Esophagus muscularis mucosa (tissue), 4 donors: ENCODE measurements around the gene MLANA. TPM values are rescaled to one million over a fixed set of nuclear protein-coding genes. Genes with fewer than 3 reads are reported as not detected.

ENCODE experiments used
- DNase-seq: peaks from one replicate; pipeline ENCODE4 v3.0.0-alpha.2; 2017; ENCODE audit errors: extremely low spot score
- H3K27ac ChIP-seq, 4 donors: fragments of 200-600 bp; sonication (generic); replicated peaks in 1 of 4; 1 replicate in 3 of 4; 2 replicates in 1 of 4; pipeline ENCODE4 v1.5.1; 2016 to 2019; ENCODE audit warnings: mild to moderate bottlenecking in 1 of 4
- H3K27me3 ChIP-seq, 4 donors: fragments of 200-600 bp; sonication (generic); one replicate each; pipeline versions ENCODE4 v1.5.1 to v1.6.0; 2016 to 2019
- H3K36me3 ChIP-seq, 4 donors: fragments of 200-600 bp; sonication (generic); one replicate each; pipeline ENCODE4 v1.5.1; 2016 to 2019
- H3K4me1 ChIP-seq, 4 donors: fragments of 200-600 bp; sonication (generic); one replicate each; pipeline ENCODE4 v1.5.1; 2016 to 2019
- H3K4me3 ChIP-seq, 4 donors: fragments of 200-600 bp; sonication (generic); 1 replicate in 2 of 4; 2 replicates in 2 of 4; pipeline ENCODE4 v1.5.1; 2016 to 2019; ENCODE audit warnings: mild to moderate bottlenecking in 4 of 4, moderate library complexity in 1 of 4
- H3K9me3 ChIP-seq, 4 donors: fragments of 200-600 bp; sonication (generic); 1 replicate in 3 of 4; 2 replicates in 1 of 4; pipeline ENCODE4 v1.5.1; 2016 to 2019
- CTCF ChIP-seq, 3 experiments: fragments of 200-600 bp in 2 of 3; fragments of 450-650 bp in 1 of 3; sonication (generic) in 2 of 3; IDR thresholded peaks; one replicate each; pipeline ENCODE4 v1.5.1; 2017 to 2019; ENCODE audit warnings: antibody characterized with exemption in 3 of 3, mild to moderate bottlenecking in 2 of 3, moderate library complexity in 1 of 3
- EP300 ChIP-seq: sonication (generic); formaldehyde crosslinking; IDR thresholded peaks from one replicate; pipeline ENCODE4 v1.6.1; 2017; ENCODE audit warnings: antibody characterized with exemption
- POLR2A ChIP-seq: fragments of 450-650 bp; IDR thresholded peaks from one replicate; pipeline ENCODE4 v1.6.1; 2017; ENCODE audit warnings: antibody characterized with exemption, moderate library complexity, mild to moderate bottlenecking, low read depth
- POLR2AphosphoS5 ChIP-seq, 2 donors: sonication (generic); formaldehyde crosslinking; IDR thresholded peaks; one replicate each; pipeline ENCODE4 v1.6.1; 2017; ENCODE audit warnings: antibody characterized with exemption in 2 of 2
- whole genome bisulfite sequencing: methylation state at CpG from one replicate; pipeline ENCODE4 v1.1.5; 2018; 5-methylcytosine and 5-hydroxymethylcytosine counted together
- intact Hi-C: fragments of 100-400 bp; cut with DNase I; formaldehyde crosslinking; loops from one replicate; pipeline ENCODE4 v1.15.1; 2023
- total RNA-seq, 4 donors: library from RNA; depleted of rRNA; stranded (reverse); fragments of >200 nt; gene quantifications; one replicate each; pipeline versions ENCODE4 v1.1.0 to v1.2.1, GENCODE V29; 2016

MLANA gene
- total RNA-seq, 4 donors from 2014 or later, result not detected

GRCh38 chr9:5953743-5954707 lies 63.3 kb downstream of the MLANA start:
- DNase-seq, result no peak
- no peaks in the 10 kb centered on the region for H3K9me3 ChIP-seq
- no peak overlapping the region for H3K27ac ChIP-seq
- intact Hi-C loops, result no loop called here
- H3K27me3 ChIP-seq, result no peaks in the 10 kb centered on the region
- peaks cover 8 to 21% (median 18%) of the 10 kb centered on the region in 4 donors for H3K4me1 ChIP-seq
- H3K4me3 ChIP-seq, result no peak overlapping the region
- peaks cover 0 to 6% (median 2%) of the 10 kb centered on the region in 4 donors for H3K36me3 ChIP-seq
- TF ChIP-seq POLR2AphosphoS5 (IDR thresholded peaks at IDR 0.05) (no peak), EP300 (no peak), CTCF (IDR thresholded peaks at IDR 0.05) (no peak)
- WGBS, result 52% methylated on average over 9 of the region's 9 CpGs

- intact Hi-C loops, result no loop called here
- Histone ChIP-seq H3K9me3 (no peaks in the 10 kb centered on the region), H3K27ac (no peak overlapping the region), H3K4me1 (peaks cover 0 to 13% (median 11%) of the 10 kb centered on the region in 4 donors), H3K4me3 (no peak overlapping the region), H3K27me3 (no peaks in the 10 kb centered on the region), H3K36me3 (peaks cover 0 to 6% (median 2%) of the 10 kb centered on the region in 4 donors)
- WGBS, result 100% methylated on average over 1 of the region's 1 CpG
- DNase-seq, result no peak
- TF ChIP-seq POLR2AphosphoS5 (IDR thresholded peaks at IDR 0.05) (no peak), POLR2A (no peak), CTCF (IDR thresholded peaks at IDR 0.05) (no peak), EP300 (no peak)
Observed at GRCh38 chr9:5957166-5957565, 66.5 kb downstream of the MLANA start.

- no peak overlapping the region for H3K4me3 ChIP-seq
- H3K27ac ChIP-seq, result no peak overlapping the region
- intact Hi-C loops, result no loop called here
- peaks cover 0 to 12% (median 9%) of the 10 kb centered on the region in 4 donors for H3K4me1 ChIP-seq
- WGBS, result 89% methylated on average over 6 of the region's 6 CpGs
- TF ChIP-seq POLR2AphosphoS5 (IDR thresholded peaks at IDR 0.05) (no peak), EP300 (no peak), CTCF (IDR thresholded peaks at IDR 0.05) (no peak), POLR2A (no peak)
- H3K27me3 ChIP-seq, result no peaks in the 10 kb centered on the region
- no peak for DNase-seq
- H3K9me3 ChIP-seq, result no peaks in the 10 kb centered on the region
- peaks cover 0 to 6% (median 2%) of the 10 kb centered on the region in 4 donors for H3K36me3 ChIP-seq
Observed at GRCh38 chr9:5958273-5958672, 67.6 kb downstream of the MLANA start.

Other genes starting within 250 kb of the MLANA start
- gene ERMP1, start 57.8 kb upstream of the MLANA start, total RNA-seq, result 1 to 10 TPM; 7.3 to 10.0 (median 9.4) TPM
- 10 to 100 TPM in 3 of 4 donors, 1 to 10 TPM in 1; 10.0 to 13.9 (median 12.1) TPM for gene RANBP6, start 124.7 kb downstream of the MLANA start, total RNA-seq